HCT116 (cell line): ENCODE results near the gene FKBP5. TPM values are rescaled to one million over a fixed set of nuclear protein-coding genes. Genes with fewer than 3 reads are reported as not detected.

Experiments
- ATAC-seq: fragments of 200-7000 bp; cut with Tn5 transposase; 2 replicates; pipeline ENCODE4 v1.9.1; 2020; ENCODE audit warnings: mild to moderate bottlenecking, moderate library complexity
- BruUV-seq: library from RNA; stranded (reverse); fragments of 400-500 nt; replicated peaks from 2 replicates; lab custom pipeline; 2021; lab: Mats Ljungman, UMichigan
- CTCF ChIA-PET: fragments of 300-600 bp; sonication (Branson Sonifier 250); formaldehyde crosslinking; loops from one replicate; lab custom pipeline; 2021; ENCODE audit warnings: antibody characterized with exemption; lab: Charles Lee
- POLR2A ChIA-PET: fragments of 300-600, 350-600 bp; sonication (Branson Sonifier 250); formaldehyde crosslinking; loops from one replicate; lab custom pipeline; 2021; ENCODE audit warnings: antibody characterized with exemption; lab: Charles Lee
- RAD21 ChIA-PET, 2 experiments: fragments of 300-600 bp; sonication (Branson Sonifier 250); formaldehyde crosslinking; loops; one replicate each; lab custom pipeline; 2023; ENCODE audit warnings: low total read pairs in 2 of 2; ENCODE audit not compliant: uncharacterized antibody in 2 of 2, unreplicated experiment in 2 of 2, low non-redundant PET in 1 of 2; lab: Charles Lee
- DNase-seq: peaks from one replicate; pipeline ENCODE4 v3.0.0-alpha.2; 2010; ENCODE audit warnings: low read depth, low spot score
- H2AFZ ChIP-seq: fragments of 200-600 bp; shearing (Covaris generic), sonication (generic); 2 replicates; pipeline ENCODE4 v1.6.1; 2017; ENCODE audit warnings: low read depth, mixed run types, mixed read lengths, antibody characterized with exemption, low read length; ENCODE audit not compliant: poor library complexity, severe bottlenecking
- H3K27ac ChIP-seq: 2 replicates; pipeline ENCODE4 v1.5.1; 2012; ENCODE audit warnings: low read depth, low read length
- H3K27me3 ChIP-seq: fragments of 200-600 bp; sonication (generic); 2 replicates; pipeline ENCODE4 v1.6.1; 2016; ENCODE audit warnings: mixed run types, low read length, mixed read lengths; ENCODE audit not compliant: insufficient read depth
- H3K36me3 ChIP-seq, 2 experiments: fragments of 200-500 bp in 1 of 2; fragments of 200-600 bp in 1 of 2; sonication (Bioruptor generic) in 1 of 2; sonication (generic) in 1 of 2; 2 replicates each; pipeline versions ENCODE4 v1.5.1 to v1.6.1; 2014 to 2016; ENCODE audit warnings: low read length in 2 of 2, inconsistent platforms in 1 of 2, mixed read lengths in 1 of 2, mixed run types in 1 of 2; ENCODE audit not compliant: insufficient read depth in 2 of 2, control insufficient read depth in 1 of 2
- H3K4me1 ChIP-seq, 2 experiments: fragments of 200-600 bp in 1 of 2; sonication (generic) in 1 of 2; 2 replicates each; pipeline versions ENCODE4 v1.5.1 to v1.6.1; 2012 to 2017; ENCODE audit warnings: low read length in 2 of 2, inconsistent platforms in 1 of 2, mild to moderate bottlenecking in 1 of 2, mixed read lengths in 1 of 2, mixed run types in 1 of 2, moderate library complexity in 1 of 2; ENCODE audit not compliant: insufficient read depth in 2 of 2, control insufficient read depth in 1 of 2
- H3K4me2 ChIP-seq: fragments of 200-600 bp; sonication (generic); 2 replicates; pipeline ENCODE4 v1.6.1; 2017; ENCODE audit warnings: mixed run types, low read length, mixed read lengths
- H3K4me3 ChIP-seq, 2 experiments: fragments of 200-600 bp in 1 of 2; sonication (generic) in 1 of 2; replicated peaks in 1 of 2; 2 replicates each; pipeline ENCODE4 v1.5.1; 2011 to 2016; ENCODE audit warnings: low read length in 2 of 2, control low read depth in 1 of 2, low read depth in 1 of 2, mild to moderate bottlenecking in 1 of 2, mixed read lengths in 1 of 2, mixed run types in 1 of 2
- H3K79me2 ChIP-seq: fragments of 200-600 bp; sonication (generic); 2 replicates; pipeline ENCODE4 v1.6.1; 2017; ENCODE audit warnings: mild to moderate bottlenecking, mixed run types, low read length, moderate library complexity, mixed read lengths; ENCODE audit not compliant: insufficient read depth
- H3K9ac ChIP-seq: fragments of 200-600 bp; sonication (generic); 2 replicates; pipeline ENCODE4 v1.6.1; 2016; ENCODE audit warnings: low read length, mixed read lengths
- H3K9me2 ChIP-seq: fragments of 200-600 bp; sonication (generic), shearing (Covaris generic); 2 replicates; pipeline ENCODE4 v1.6.1; 2017; ENCODE audit warnings: mixed run types, mild to moderate bottlenecking, moderate library complexity; ENCODE audit not compliant: insufficient read depth
- H3K9me3 ChIP-seq, 2 experiments: fragments of 200-500 bp in 1 of 2; fragments of 200-600 bp in 1 of 2; sonication (Bioruptor generic) in 1 of 2; sonication (generic) in 1 of 2; 2 replicates each; pipeline ENCODE4 v1.6.1; 2014 to 2017; ENCODE audit warnings: low read length in 2 of 2, mixed read lengths in 2 of 2, inconsistent platforms in 1 of 2, low read depth in 1 of 2, mild to moderate bottlenecking in 1 of 2, mixed run types in 1 of 2, moderate library complexity in 1 of 2; ENCODE audit not compliant: control insufficient read depth in 1 of 2, insufficient read depth in 1 of 2
- H4K20me1 ChIP-seq: fragments of 200-600 bp; sonication (generic), shearing (Covaris generic); 2 replicates; pipeline ENCODE4 v1.6.1; 2017; ENCODE audit warnings: mixed run types, mild to moderate bottlenecking, moderate library complexity; ENCODE audit not compliant: insufficient read depth
- CBX3 ChIP-seq: IDR thresholded peaks from 2 replicates; pipeline ENCODE4 v1.6.1; 2012; ENCODE audit warnings: low read depth
- CEBPB ChIP-seq: IDR thresholded peaks from 2 replicates; pipeline ENCODE4 v1.6.1; 2012; ENCODE audit warnings: low read depth
- EGR1 ChIP-seq: IDR thresholded peaks from 2 replicates; pipeline ENCODE4 v1.6.1; 2012; ENCODE audit warnings: low read depth
- ELF1 ChIP-seq: IDR thresholded peaks from 2 replicates; pipeline ENCODE4 v1.6.1; 2012; ENCODE audit warnings: low read depth, borderline replicate concordance
- EZH2 ChIP-seq: fragments of 200-600 bp; sonication (generic); IDR thresholded peaks from 2 replicates; pipeline ENCODE4 v1.6.1; 2017; ENCODE audit warnings: antibody characterized with exemption, mixed run types
- EZH2phosphoT487 ChIP-seq: fragments of 200-600 bp; IDR thresholded peaks from 2 replicates; pipeline ENCODE4 v1.6.1; 2018; ENCODE audit warnings: antibody characterized with exemption, borderline replicate concordance
- JUND ChIP-seq: IDR thresholded peaks from 2 replicates; pipeline ENCODE4 v1.6.1; 2012
- POLR2AphosphoS5 ChIP-seq: IDR thresholded peaks from 2 replicates; pipeline ENCODE4 v1.6.1; 2011; ENCODE audit warnings: mild to moderate bottlenecking, low read depth, low read length, moderate library complexity
- RAD21 ChIP-seq: IDR thresholded peaks from 2 replicates; pipeline ENCODE4 v1.6.1; 2012; ENCODE audit warnings: low read depth, mild to moderate bottlenecking
- SP1 ChIP-seq: IDR thresholded peaks from 2 replicates; pipeline ENCODE4 v1.6.1; 2012; ENCODE audit warnings: low read depth
- SRF ChIP-seq: IDR thresholded peaks from 2 replicates; pipeline ENCODE4 v1.6.1; 2012; ENCODE audit warnings: low read depth
- YY1 ChIP-seq: IDR thresholded peaks from 2 replicates; pipeline ENCODE4 v1.6.1; 2011; ENCODE audit warnings: low read length, low read depth, moderate library complexity, mild to moderate bottlenecking; ENCODE audit not compliant: insufficient replicate concordance; ENCODE audit errors: extremely low read depth
- ZFX ChIP-seq: fragments of 450-650 bp; IDR thresholded peaks from 2 replicates; pipeline ENCODE4 v1.6.1; 2017
- ZNF274 ChIP-seq: fragments of 200-500 bp; sonication (Bioruptor generic); IDR thresholded peaks from 2 replicates; pipeline ENCODE4 v1.6.1; 2014; ENCODE audit warnings: mild to moderate bottlenecking, low read depth, low read length, inconsistent platforms
- intact Hi-C: fragments of 100-400 bp; cut with micrococcal nuclease; formaldehyde crosslinking; loops from 2 replicates; pipeline ENCODE4 v1.10.0; 2022
- total RNA-seq: library from RNA; stranded (reverse); gene quantifications from one replicate; pipeline ENCODE4 v1.2.1, GENCODE V29; 2021; ENCODE audit not compliant: unreplicated experiment
- TF ChIP-seq, protein P1 (sequence below): IDR thresholded peaks from 2 replicates; pipeline ENCODE4 v1.6.1; 2011; ENCODE audit warnings: mild to moderate bottlenecking, low read length, moderate library complexity; ENCODE audit not compliant: insufficient replicate concordance; ENCODE audit errors: extremely low read depth
- TF ChIP-seq, protein P2 (sequence below): IDR thresholded peaks from 2 replicates; pipeline ENCODE4 v1.6.1; 2012
- TF ChIP-seq, protein P3 (sequence below): IDR thresholded peaks from 2 replicates; pipeline ENCODE4 v1.6.1; 2012; ENCODE audit warnings: low read depth
- TF ChIP-seq, protein P4 (sequence below): IDR thresholded peaks from 2 replicates; pipeline ENCODE4 v1.6.1; 2012
- TF ChIP-seq, protein P5 (sequence below), 3 experiments: fragments of 200-600 bp in 1 of 3; sonication (generic) in 1 of 3; IDR thresholded peaks in 2 of 3; conservative IDR thresholded peaks in 1 of 3; 2 replicates each; pipeline ENCODE4 v1.5.1; 2012 to 2017; ENCODE audit warnings: low read depth in 2 of 3, low read length in 2 of 3, antibody characterized with exemption in 1 of 3, borderline replicate concordance in 1 of 3, control low read depth in 1 of 3, mild to moderate bottlenecking in 1 of 3, mixed read lengths in 1 of 3, mixed run types in 1 of 3, moderate library complexity in 1 of 3; ENCODE audit not compliant: insufficient read depth in 1 of 3

Gene FKBP5
- total RNA-seq, 1 experiment from 2014 or later, result 50.3 TPM

DNA sequence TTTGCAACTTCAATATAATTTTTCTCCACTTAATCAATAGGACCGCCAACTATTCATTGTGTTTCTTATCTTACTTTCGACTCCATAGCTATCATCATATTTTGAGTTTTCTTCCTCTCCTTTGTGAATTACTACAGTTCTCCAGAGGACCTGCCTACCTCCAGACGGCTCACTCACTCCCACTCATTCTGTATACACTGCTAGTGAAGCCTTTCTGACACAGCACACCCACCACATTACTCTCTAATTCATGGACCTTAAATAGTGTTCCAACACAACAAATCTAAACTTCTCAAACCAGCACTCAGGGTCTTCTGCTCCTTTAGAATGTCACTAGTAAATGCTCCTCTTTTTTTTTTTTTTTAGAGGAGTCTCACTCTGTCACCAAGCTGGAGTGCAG is 23.8 kb downstream of the FKBP5 start:
- Histone ChIP-seq H3K36me3 (no peaks in the 10 kb centered on the region), H3K27me3 (no peaks in the 10 kb centered on the region), H3K4me3 (no peak overlapping the region), H3K4me2 (no peak overlapping the region), H3K9me2 (no peaks in the 10 kb centered on the region), H3K4me1 (peaks cover 7 to 15% of the 10 kb centered on the region in 2 experiments; a peak in 2 of 4 replicates), H3K9me3 (no peaks in the 10 kb centered on the region), H3K79me2 (peaks cover 82% of the 10 kb centered on the region), H3K27ac (no peak overlapping the region), H4K20me1 (no peaks in the 10 kb centered on the region), H3K9ac (no peak overlapping the region), H2AFZ (no peak overlapping the region)
- TF ChIP-seq ZNF274, result no peak
- no peak for TF ChIP-seq EGR1
- no peak for TF ChIP-seq EZH2phosphoT487
- TF ChIP-seq, protein P1, sequence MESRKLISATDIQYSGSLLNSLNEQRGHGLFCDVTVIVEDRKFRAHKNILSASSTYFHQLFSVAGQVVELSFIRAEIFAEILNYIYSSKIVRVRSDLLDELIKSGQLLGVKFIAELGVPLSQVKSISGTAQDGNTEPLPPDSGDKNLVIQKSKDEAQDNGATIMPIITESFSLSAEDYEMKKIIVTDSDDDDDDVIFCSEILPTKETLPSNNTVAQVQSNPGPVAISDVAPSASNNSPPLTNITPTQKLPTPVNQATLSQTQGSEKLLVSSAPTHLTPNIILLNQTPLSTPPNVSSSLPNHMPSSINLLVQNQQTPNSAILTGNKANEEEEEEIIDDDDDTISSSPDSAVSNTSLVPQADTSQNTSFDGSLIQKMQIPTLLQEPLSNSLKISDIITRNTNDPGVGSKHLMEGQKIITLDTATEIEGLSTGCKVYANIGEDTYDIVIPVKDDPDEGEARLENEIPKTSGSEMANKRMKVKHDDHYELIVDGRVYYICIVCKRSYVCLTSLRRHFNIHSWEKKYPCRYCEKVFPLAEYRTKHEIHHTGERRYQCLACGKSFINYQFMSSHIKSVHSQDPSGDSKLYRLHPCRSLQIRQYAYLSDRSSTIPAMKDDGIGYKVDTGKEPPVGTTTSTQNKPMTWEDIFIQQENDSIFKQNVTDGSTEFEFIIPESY, result no peak
- no peak for TF ChIP-seq POLR2AphosphoS5
- TF ChIP-seq, protein P2, sequence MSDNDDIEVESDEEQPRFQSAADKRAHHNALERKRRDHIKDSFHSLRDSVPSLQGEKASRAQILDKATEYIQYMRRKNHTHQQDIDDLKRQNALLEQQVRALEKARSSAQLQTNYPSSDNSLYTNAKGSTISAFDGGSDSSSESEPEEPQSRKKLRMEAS, result no peak
- TF ChIP-seq RAD21, result no peak
- TF ChIP-seq, protein P3, sequence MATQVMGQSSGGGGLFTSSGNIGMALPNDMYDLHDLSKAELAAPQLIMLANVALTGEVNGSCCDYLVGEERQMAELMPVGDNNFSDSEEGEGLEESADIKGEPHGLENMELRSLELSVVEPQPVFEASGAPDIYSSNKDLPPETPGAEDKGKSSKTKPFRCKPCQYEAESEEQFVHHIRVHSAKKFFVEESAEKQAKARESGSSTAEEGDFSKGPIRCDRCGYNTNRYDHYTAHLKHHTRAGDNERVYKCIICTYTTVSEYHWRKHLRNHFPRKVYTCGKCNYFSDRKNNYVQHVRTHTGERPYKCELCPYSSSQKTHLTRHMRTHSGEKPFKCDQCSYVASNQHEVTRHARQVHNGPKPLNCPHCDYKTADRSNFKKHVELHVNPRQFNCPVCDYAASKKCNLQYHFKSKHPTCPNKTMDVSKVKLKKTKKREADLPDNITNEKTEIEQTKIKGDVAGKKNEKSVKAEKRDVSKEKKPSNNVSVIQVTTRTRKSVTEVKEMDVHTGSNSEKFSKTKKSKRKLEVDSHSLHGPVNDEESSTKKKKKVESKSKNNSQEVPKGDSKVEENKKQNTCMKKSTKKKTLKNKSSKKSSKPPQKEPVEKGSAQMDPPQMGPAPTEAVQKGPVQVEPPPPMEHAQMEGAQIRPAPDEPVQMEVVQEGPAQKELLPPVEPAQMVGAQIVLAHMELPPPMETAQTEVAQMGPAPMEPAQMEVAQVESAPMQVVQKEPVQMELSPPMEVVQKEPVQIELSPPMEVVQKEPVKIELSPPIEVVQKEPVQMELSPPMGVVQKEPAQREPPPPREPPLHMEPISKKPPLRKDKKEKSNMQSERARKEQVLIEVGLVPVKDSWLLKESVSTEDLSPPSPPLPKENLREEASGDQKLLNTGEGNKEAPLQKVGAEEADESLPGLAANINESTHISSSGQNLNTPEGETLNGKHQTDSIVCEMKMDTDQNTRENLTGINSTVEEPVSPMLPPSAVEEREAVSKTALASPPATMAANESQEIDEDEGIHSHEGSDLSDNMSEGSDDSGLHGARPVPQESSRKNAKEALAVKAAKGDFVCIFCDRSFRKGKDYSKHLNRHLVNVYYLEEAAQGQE, result no peak
- TF ChIP-seq ZFX, result no peak
- no peak for TF ChIP-seq SRF
- no peak for TF ChIP-seq CEBPB
- no peak for TF ChIP-seq SP1
- no peak for TF ChIP-seq JUND
- TF ChIP-seq EZH2, result no peak
- TF ChIP-seq, protein P4, sequence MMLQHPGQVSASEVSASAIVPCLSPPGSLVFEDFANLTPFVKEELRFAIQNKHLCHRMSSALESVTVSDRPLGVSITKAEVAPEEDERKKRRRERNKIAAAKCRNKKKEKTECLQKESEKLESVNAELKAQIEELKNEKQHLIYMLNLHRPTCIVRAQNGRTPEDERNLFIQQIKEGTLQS, result no peak
- TF ChIP-seq CBX3, result no peak
- TF ChIP-seq, protein P5, sequence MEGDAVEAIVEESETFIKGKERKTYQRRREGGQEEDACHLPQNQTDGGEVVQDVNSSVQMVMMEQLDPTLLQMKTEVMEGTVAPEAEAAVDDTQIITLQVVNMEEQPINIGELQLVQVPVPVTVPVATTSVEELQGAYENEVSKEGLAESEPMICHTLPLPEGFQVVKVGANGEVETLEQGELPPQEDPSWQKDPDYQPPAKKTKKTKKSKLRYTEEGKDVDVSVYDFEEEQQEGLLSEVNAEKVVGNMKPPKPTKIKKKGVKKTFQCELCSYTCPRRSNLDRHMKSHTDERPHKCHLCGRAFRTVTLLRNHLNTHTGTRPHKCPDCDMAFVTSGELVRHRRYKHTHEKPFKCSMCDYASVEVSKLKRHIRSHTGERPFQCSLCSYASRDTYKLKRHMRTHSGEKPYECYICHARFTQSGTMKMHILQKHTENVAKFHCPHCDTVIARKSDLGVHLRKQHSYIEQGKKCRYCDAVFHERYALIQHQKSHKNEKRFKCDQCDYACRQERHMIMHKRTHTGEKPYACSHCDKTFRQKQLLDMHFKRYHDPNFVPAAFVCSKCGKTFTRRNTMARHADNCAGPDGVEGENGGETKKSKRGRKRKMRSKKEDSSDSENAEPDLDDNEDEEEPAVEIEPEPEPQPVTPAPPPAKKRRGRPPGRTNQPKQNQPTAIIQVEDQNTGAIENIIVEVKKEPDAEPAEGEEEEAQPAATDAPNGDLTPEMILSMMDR (IDR thresholded peaks at IDR 0.05 in 2 of 3, conservative IDR thresholded peaks at IDR 0.05 in 1 of 3; ENCODE audit: borderline replicate concordance in 1 of 3, insufficient read depth in 1 of 3, low read depth in 2 of 3, low read length in 2 of 3), result no peak
- TF ChIP-seq ELF1, result no peak
- TF ChIP-seq YY1, result no peak
- DNase-seq (no peak), ATAC-seq (no peak)
- ChIA-PET RAD21 (no interaction called here), POLR2A (no interaction called here), CTCF (no interaction called here)
- no TSS peak for BruUV-seq
- intact Hi-C loops, result no loop called here
